ENCODE data around the gene INSL6.
"Not testable (repeated sequence)": the region's sequence is repeated elsewhere in the genome, so short reads cannot be mapped to it uniquely, and the experiment has no call there.

The INSL6 gene

DNA sequence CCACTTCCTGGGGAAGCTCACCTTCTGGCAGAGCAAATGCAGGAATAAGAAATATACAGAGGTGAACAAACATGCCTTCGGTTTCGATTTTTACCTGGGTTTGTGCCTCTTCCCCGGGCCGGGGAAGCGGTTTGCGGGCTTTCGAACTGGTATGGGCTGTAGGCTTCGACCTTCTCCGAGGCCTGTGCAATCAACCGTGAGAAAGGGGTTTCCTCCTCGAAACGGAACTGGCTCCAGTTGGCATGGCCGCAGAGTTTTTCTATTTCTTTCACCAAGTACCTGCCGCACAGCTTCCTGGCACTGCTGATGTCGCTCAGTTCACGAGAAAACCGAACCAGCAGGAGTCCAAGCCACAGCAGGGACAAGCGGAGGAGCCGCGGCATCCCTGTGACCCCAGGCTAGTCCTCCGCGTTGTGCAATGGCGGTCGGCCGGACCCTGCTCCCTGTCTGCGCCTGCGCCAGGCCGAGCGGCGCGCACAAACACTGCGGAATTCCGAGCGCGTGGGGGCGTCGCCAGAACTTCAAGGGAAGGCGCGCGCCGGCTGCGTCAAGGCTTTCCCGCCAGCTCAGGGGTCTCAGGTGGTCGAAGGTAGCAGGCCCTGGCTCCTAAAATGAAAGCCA, at the start of gene INSL6:
Gene INSL6 (minus strand): TSS at position 420 of the 621 bp plus-strand sequence. CDS start 37 bp downstream, at position 383.
- H3K4me3 ChIP-seq (ENCODE audit: low read depth, low read length): no peak within 1 kb of the TSS

DNA sequence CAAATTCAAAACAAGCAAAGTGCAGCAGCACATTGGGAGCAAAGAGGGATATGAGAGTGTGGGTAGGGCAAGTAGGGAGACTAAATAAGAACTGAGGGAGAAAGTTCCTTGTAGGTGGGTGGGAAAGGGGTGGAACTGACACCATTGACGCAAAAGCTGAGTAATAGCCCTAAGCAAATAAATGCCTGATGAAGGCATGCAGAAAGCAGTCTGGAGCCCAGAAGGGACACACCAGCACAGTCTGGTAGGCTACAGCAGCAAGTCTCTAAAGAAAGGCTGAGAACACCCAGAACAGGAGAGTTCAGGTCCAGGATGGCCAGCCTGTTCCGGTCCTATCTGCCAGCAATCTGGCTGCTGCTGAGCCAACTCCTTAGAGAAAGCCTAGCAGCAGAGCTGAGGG, 45.8 kb upstream of the INSL6 start, which contains the start of gene INSL4:
Gene INSL4 (plus strand): TSS at position 208 of the 400 bp plus-strand sequence. CDS start 105 bp downstream, at position 313.
- H3K4me3 ChIP-seq (ENCODE audit: low read depth, low read length): no peak within 1 kb of the TSS

DNA sequence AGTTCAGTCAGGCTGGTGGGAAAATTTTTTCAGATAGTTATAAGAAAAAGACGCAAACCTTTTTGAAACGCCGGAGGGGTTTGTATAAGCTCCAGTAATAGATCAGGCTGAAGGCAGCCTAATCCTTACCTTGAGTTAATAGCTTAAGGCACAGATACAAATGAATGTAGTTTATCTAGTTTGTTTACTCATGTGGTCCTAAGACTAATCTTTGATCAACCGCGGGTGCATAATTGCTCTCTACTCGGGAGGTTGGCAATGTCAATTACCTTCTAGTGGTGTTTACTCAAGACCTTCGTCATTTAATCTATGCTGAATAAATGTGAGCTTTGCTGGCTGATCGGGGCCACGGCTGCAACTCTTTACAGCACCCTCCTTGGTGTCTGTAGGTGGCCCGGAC, 45.1 kb upstream of the INSL6 start:
- no peak overlapping the region for H3K4me3 ChIP-seq (ENCODE audit: low read depth, low read length)

- no peak overlapping the region for H3K4me3 ChIP-seq (ENCODE audit: low read depth, low read length)
Observed at GRCh38 chr9:5205071-5205470, 19.6 kb upstream of the INSL6 start.

DNA sequence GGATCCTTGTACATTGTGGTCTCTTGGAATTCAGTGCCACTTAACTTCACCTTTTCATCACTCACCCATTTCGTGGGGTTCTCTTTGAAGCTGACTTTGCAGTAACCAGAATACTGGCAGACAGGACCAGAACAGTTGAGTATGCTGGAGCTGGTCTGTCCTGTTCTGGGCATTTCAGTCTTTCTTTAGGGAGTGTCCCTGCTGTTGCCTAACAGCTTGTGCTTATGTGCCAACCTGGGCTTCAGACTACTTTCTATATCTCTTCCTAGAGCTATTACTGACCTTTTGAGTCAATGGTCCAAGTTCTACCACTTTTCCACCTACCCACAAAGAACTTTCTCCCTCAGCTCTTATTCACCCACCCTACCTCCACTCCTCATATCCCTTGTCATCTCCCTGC, 10.0 kb upstream of the INSL6 start:
- no peak overlapping the region for H3K4me3 ChIP-seq (ENCODE audit: low read depth, low read length)

GRCh38 chr9:5193345-5193744, 7.9 kb upstream of the INSL6 start:
- H3K4me3 ChIP-seq (ENCODE audit: low read depth, low read length): no peak overlapping the region

DNA sequence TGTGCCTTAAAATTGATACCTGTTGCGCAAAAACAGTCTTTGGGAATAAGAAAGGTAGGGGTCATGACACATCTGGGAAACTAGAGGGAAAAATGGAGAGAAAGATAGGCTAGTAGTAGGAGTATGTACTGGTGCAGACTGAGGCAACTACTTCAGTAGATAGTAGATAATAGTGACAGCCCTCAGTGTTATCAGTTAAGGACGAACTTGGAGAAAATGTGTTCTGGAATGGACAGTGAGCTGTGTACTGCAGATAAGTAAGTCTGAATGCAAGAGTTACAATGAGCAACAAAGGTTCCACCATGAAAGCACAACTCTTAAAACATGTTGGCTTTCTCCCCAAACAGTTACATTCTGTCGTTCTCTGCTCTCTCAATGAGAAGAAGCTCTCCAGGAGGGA, 6.5 kb upstream of the INSL6 start:
- no peak overlapping the region for H3K4me3 ChIP-seq (ENCODE audit: low read depth, low read length)

GRCh38 chr9:5188060-5188984, 2.9 kb upstream of the INSL6 start:
- no peak overlapping the region for H3K4me3 ChIP-seq (ENCODE audit: low read depth, low read length)

GRCh38 chr9:5186416-5187169, 1.2 kb upstream of the INSL6 start:
- no peak overlapping the region for H3K4me3 ChIP-seq (ENCODE audit: low read depth, low read length)

- H3K4me3 ChIP-seq (ENCODE audit: low read depth, low read length): no peak overlapping the region
Observed at GRCh38 chr9:5184776-5185175, 663 bp downstream of the INSL6 start.

DNA sequence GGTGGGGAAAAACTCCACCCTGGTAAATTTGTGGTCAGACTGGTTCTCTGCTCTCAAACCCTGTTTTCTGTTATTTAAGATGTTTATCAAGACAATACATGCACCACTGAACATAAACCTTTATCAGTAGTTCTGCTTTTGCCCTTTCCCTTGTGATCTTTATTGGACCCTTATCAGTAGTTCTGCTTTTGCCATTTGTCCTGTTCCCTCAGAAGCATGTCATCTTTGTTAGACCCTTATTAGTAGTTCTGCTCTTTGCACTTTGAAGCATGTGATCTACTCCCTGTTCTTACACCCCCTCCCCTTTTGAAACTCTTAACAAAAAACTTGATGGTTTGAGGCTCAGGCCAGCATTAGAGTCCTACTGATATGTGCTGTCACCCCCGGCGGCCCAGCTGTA, 4.8 kb downstream of the INSL6 start:
- H3K4me3 ChIP-seq (ENCODE audit: low read depth, low read length): not testable (repeated sequence)

DNA sequence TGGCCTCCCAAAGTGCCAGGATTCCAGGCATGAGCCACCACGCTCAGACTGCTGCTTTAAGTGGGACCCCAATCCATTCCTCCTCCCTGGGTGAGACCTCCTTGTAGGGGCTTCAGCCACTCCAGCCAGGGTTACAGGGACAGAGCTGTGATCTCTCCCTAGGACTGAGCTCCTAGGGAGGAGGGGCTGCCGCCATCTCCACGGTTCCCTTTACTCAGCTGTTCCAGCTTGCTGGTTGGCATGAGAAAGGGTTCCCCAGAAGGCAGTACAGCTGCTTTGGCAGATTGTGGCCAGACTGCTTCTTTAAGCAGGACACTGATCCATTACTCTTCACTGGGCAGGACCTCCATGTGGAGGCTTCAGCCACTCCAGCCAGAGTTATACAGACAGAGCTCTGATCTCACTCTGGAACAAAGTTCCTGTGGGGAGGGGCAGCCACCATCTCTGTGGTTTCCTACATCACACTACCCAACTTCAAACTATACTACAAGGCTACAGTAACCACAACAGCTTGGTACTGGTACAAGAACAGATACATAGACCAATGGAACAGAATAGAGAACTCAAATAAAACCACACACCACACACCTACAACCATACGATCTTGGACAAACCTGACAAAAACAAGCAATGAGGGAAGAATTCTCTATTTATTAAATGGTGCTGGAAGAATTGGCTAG, 7.2 kb downstream of the INSL6 start:
- no peak overlapping the region for H3K4me3 ChIP-seq (ENCODE audit: low read depth, low read length)

DNA sequence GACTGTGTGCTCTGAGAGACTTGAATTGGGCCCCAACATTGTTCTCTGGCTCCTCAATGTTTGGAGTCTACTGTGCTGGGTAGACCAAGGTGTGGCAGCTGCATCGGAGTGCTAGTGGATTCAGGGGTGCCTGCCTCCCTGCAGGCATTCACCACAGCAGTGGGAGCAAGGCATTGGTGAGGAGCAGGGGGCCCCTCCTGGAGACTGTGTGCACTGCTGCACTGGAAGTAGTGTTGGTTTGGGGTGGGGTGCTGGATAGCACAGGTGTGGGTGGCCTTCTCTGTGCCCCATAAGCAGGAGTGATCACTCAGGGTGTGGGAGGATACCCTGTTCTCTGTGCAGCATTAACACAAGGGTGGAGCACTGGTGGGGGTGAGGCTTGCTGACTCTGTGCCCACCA, 39.2 kb downstream of the INSL6 start:
- no peak overlapping the region for H3K4me3 ChIP-seq (ENCODE audit: low read depth, low read length)

DNA sequence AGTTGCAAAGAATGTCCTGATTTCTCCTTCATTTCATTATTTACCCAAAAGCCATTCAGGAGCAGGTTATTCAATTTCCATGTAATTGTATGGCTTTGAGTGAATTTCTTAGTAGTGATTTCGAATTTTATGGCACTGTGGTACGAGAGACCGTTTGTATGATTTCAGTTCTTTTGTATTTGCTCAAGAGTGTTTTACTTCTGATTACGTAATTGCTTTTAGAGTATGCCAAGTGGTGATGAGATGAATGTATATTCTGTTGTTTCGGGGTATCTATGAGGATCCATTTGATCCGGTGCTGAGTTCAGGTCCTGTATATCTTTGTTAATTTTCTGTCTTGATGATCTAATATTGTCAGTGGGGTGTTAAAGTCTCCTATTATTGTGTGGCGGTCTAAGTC, 41.2 kb downstream of the INSL6 start:
- no peak overlapping the region for H3K4me3 ChIP-seq (ENCODE audit: low read depth, low read length)

- H3K4me3 ChIP-seq (ENCODE audit: low read depth, low read length): no peak overlapping the region
Observed at GRCh38 chr9:5140151-5140550, 45.3 kb downstream of the INSL6 start.

- no peak overlapping the region for H3K4me3 ChIP-seq (ENCODE audit: low read depth, low read length)
Observed at GRCh38 chr9:5122516-5122915, 62.9 kb downstream of the INSL6 start.

DNA sequence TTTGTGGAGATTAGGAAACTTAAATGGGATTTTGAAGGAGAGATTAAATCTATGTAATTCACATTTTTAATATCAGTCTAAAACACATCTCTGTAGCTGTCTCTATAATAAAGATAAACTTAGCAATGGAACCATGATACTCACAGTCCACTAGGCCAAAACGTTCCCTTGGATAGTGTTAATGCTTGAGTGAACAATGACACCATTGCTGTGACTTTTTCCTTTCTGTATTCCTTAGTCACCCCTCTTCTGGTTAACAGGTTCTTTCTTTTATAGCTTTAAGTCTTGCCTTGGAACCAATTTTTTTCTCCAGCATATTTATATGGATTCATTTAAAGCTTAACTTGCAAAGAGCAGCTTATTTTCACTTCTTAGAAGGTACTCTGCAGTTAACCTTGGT, 63.3 kb downstream of the INSL6 start:
- no peak overlapping the region for H3K4me3 ChIP-seq (ENCODE audit: low read depth, low read length)

DNA sequence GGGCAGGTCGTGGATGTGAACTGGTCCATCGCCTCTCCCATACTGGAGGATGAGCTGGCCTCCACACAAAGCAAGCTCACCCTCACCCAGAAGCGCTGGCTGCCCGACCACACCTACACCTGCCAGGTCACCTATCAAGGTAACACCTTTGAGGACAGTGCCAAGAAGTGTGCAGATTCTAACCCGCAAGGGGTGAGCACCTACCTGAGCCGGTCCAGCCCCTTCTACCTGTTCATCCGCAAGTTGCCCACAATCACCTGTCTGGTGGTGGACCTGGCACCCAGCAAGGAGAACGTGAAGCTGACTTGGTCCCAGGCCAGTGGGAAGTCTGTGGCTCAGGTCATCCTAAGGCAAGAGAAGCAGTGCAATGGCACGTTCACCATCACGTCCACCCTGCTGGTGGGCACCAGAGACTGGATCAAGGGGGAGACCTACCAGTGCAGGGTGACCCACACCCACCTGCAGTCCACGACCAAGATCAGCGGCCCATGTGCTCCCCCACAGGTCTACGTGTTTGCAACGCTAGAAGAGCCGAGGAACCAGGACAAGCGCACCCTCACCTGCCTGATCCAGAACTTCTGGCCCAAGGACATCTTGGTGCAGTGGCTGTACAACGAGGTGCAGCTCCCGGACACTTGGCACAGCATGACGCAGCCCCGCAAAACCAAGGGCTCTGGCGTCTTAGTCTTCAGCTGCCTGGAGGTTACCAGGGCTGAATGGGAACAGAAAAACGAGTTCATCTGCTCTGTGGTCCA, 71.3 kb downstream of the INSL6 start:
- no peak overlapping the region for H3K4me3 ChIP-seq (ENCODE audit: low read depth, low read length)

All from iPS-11a (cell line).